SK-N-SH (cell line): Measurements from ENCODE around the gene RASGRP2. TPM values are rescaled to one million over a fixed set of nuclear protein-coding genes. Genes with fewer than 3 reads are reported as not detected.

Source experiments
- CTCF ChIA-PET: fragments of 300-600, 350-600 bp; formaldehyde crosslinking; extraction: SDS; loops from one replicate; lab custom pipeline; 2021; lab: Yijun Ruan, JAX
- POLR2A ChIA-PET: fragments of 350-600 bp; sonication (Branson Sonifier 250); formaldehyde crosslinking; extraction: SDS; loops from one replicate; lab custom pipeline; 2020; ENCODE audit warnings: antibody characterized with exemption, inconsistent platforms; lab: Yijun Ruan, JAX
- DNase-seq: peaks from one replicate; pipeline ENCODE4 v3.0.0; 2012
- H2AFZ ChIP-seq: fragments of 200-600 bp; sonication (generic); 2 replicates; pipeline ENCODE4 v1.8.1; 2016; ENCODE audit warnings: antibody characterized with exemption, mild to moderate bottlenecking, low read depth
- H3F3A ChIP-seq: fragments of 200-600 bp; sonication (generic); replicated peaks from 2 replicates; pipeline ENCODE3; 2016; ENCODE audit warnings: antibody characterized with exemption, mild to moderate bottlenecking; ENCODE audit not compliant: insufficient read depth
- H3K27ac ChIP-seq, 2 experiments: fragments of 200-500 bp in 1 of 2; fragments of 200-600 bp in 1 of 2; sonication (Bioruptor generic) in 1 of 2; sonication (generic), shearing (Covaris generic) in 1 of 2; 2 replicates each; pipeline versions ENCODE4 v1.5.1 to v1.6.1; 2014 to 2016; ENCODE audit warnings: low read depth in 2 of 2, inconsistent platforms in 1 of 2, low read length in 1 of 2, mild to moderate bottlenecking in 1 of 2, mixed read lengths in 1 of 2
- H3K27me3 ChIP-seq: fragments of 200-600 bp; sonication (generic), shearing (Covaris generic); 2 replicates; pipeline ENCODE4 v1.6.1; 2016; ENCODE audit warnings: mixed run types; ENCODE audit not compliant: insufficient read depth
- H3K36me3 ChIP-seq, 2 experiments: fragments of 200-500 bp in 1 of 2; fragments of 200-600 bp in 1 of 2; sonication (Bioruptor generic) in 1 of 2; sonication (generic) in 1 of 2; replicated peaks in 1 of 2; 2 replicates each; pipeline versions ENCODE3 to v1.5.1; 2014 to 2016; ENCODE audit warnings: low read length in 1 of 2, mild to moderate bottlenecking in 1 of 2; ENCODE audit not compliant: insufficient read depth in 2 of 2, control insufficient read depth in 1 of 2
- H3K4me1 ChIP-seq, 2 experiments: fragments of 200-500 bp in 1 of 2; fragments of 200-600 bp in 1 of 2; sonication (Bioruptor generic) in 1 of 2; sonication (generic), shearing (Covaris generic) in 1 of 2; 2 replicates each; pipeline versions ENCODE4 v1.5.1 to v1.6.1; 2014 to 2016; ENCODE audit warnings: low read depth in 1 of 2, low read length in 1 of 2, mixed run types in 1 of 2; ENCODE audit not compliant: insufficient read depth in 2 of 2, control insufficient read depth in 1 of 2
- H3K4me2 ChIP-seq: fragments of 200-600 bp; sonication (generic), shearing (Covaris generic); 2 replicates; pipeline ENCODE4 v1.6.1; 2017; ENCODE audit warnings: mixed run types
- H3K4me3 ChIP-seq, 2 experiments: fragments of 200-500 bp in 1 of 2; fragments of 200-600 bp in 1 of 2; sonication (Bioruptor generic) in 1 of 2; sonication (generic), shearing (Covaris generic) in 1 of 2; 2 replicates each; pipeline versions ENCODE4 v1.5.1 to v1.8.1; 2014 to 2016; ENCODE audit warnings: low read depth in 2 of 2, inconsistent platforms in 1 of 2, low read length in 1 of 2, mild to moderate bottlenecking in 1 of 2, mixed read lengths in 1 of 2, moderate library complexity in 1 of 2
- H3K79me2 ChIP-seq: fragments of 200-600 bp; sonication (generic); 2 replicates; pipeline ENCODE4 v1.8.1; 2017; ENCODE audit warnings: mild to moderate bottlenecking; ENCODE audit not compliant: insufficient read depth
- H3K9ac ChIP-seq: fragments of 200-600 bp; sonication (generic); 2 replicates; pipeline ENCODE4 v1.6.1; 2017; ENCODE audit warnings: mixed run types
- H3K9me2 ChIP-seq: fragments of 200-600 bp; sonication (generic); 2 replicates; pipeline ENCODE4 v1.6.1; 2017; ENCODE audit warnings: mixed run types
- H3K9me3 ChIP-seq: fragments of 200-600 bp; sonication (generic); 2 replicates; pipeline ENCODE4 v1.6.1; 2017; ENCODE audit warnings: mixed run types, mild to moderate bottlenecking, moderate library complexity
- H4K20me1 ChIP-seq: fragments of 200-600 bp; sonication (generic); 2 replicates; pipeline ENCODE4 v1.6.1; 2017; ENCODE audit warnings: mild to moderate bottlenecking, mixed run types; ENCODE audit not compliant: insufficient read depth
- CHD2 ChIP-seq: fragments of 150-350 bp; IDR thresholded peaks from 2 replicates; pipeline ENCODE4 v1.6.1; 2018; ENCODE audit warnings: low read length; ENCODE audit not compliant: partially characterized antibody
- CTCF ChIP-seq: fragments of 200-600 bp; sonication (generic); IDR thresholded peaks from 2 replicates; pipeline ENCODE4 v1.6.1; 2017; ENCODE audit warnings: antibody characterized with exemption, mild to moderate bottlenecking, moderate library complexity
- EP300 ChIP-seq, 2 experiments: IDR thresholded peaks; 2 replicates each; pipeline versions ENCODE4 v1.4.0 to v1.6.1; 2012; ENCODE audit warnings: borderline replicate concordance in 1 of 2, low read depth in 1 of 2, low read length in 1 of 2
- EZH2phosphoT487 ChIP-seq: fragments of 200-600 bp; sonication (generic); IDR thresholded peaks from 2 replicates; pipeline ENCODE4 v1.6.1; 2017; ENCODE audit warnings: low read depth, mixed run types, mild to moderate bottlenecking, antibody characterized with exemption, moderate library complexity, borderline replicate concordance
- FOSL2 ChIP-seq: IDR thresholded peaks from 2 replicates; pipeline ENCODE4 v1.4.0; 2012; ENCODE audit warnings: low read depth, mild to moderate bottlenecking, moderate library complexity, borderline replicate concordance
- GABPA ChIP-seq: IDR thresholded peaks from 2 replicates; pipeline ENCODE4 v1.4.0; 2012; ENCODE audit warnings: low read depth, mild to moderate bottlenecking
- GATA2 ChIP-seq: sonication (generic); formaldehyde crosslinking; IDR thresholded peaks from 2 replicates; pipeline ENCODE4 v1.5.0; 2020; ENCODE audit warnings: mild to moderate bottlenecking, missing genetic modification reagents
- IRF3 ChIP-seq: fragments of 150-350 bp; IDR thresholded peaks from 2 replicates; pipeline ENCODE4 v1.6.1; 2016; ENCODE audit warnings: mild to moderate bottlenecking, low read depth, low read length
- JUND ChIP-seq: IDR thresholded peaks from 2 replicates; pipeline ENCODE4 v1.4.0; 2012
- MEF2A ChIP-seq: IDR thresholded peaks from 2 replicates; pipeline ENCODE4 v1.4.0; 2012; ENCODE audit warnings: low read depth, borderline replicate concordance
- MXI1 ChIP-seq: IDR thresholded peaks from 2 replicates; pipeline ENCODE4 v1.6.1; 2012; ENCODE audit warnings: mild to moderate bottlenecking, low read depth, low read length, improper control_type of control experiment
- NFIC ChIP-seq: IDR thresholded peaks from 2 replicates; pipeline ENCODE4 v1.4.0; 2012; ENCODE audit warnings: borderline replicate concordance
- NRF1 ChIP-seq: IDR thresholded peaks from 2 replicates; pipeline ENCODE4 v1.6.1; 2012; ENCODE audit warnings: low read depth, mild to moderate bottlenecking, low read length
- PBX3 ChIP-seq: IDR thresholded peaks from 2 replicates; pipeline ENCODE4; 2012
- REST ChIP-seq: IDR thresholded peaks from 2 replicates; pipeline ENCODE4 v1.6.1; 2012; ENCODE audit warnings: mild to moderate bottlenecking, low read depth, low read length, moderate library complexity
- RXRA ChIP-seq: IDR thresholded peaks from 2 replicates; pipeline ENCODE4 v1.4.0; 2012; ENCODE audit warnings: low read depth, mild to moderate bottlenecking, borderline replicate concordance
- SMC3 ChIP-seq: IDR thresholded peaks from 2 replicates; pipeline ENCODE4 v1.6.1; 2012; ENCODE audit warnings: low read depth, low read length, improper control_type of control experiment
- TEAD4 ChIP-seq: IDR thresholded peaks from 2 replicates; pipeline ENCODE4 v1.4.0; 2012; ENCODE audit warnings: mild to moderate bottlenecking, borderline replicate concordance; ENCODE audit not compliant: insufficient read depth
- USF1 ChIP-seq: IDR thresholded peaks from 2 replicates; pipeline ENCODE4 v1.4.0; 2012; ENCODE audit warnings: low read depth, borderline replicate concordance
- ZBTB33 ChIP-seq: IDR thresholded peaks from 2 replicates; pipeline ENCODE4 v1.4.0; 2012; ENCODE audit warnings: low read depth, borderline replicate concordance
- WGBS: methylation state at CpG from one replicate; pipeline ENCODE4 v1.1.6; 2017; ENCODE audit warnings: low lambda C conversion rate; 5-methylcytosine and 5-hydroxymethylcytosine counted together
- polyA plus RNA-seq, 3 experiments: library from polyadenylated mRNA; depleted of rRNA; stranded (reverse); fragments of >200 nt; gene quantifications; 2 replicates each; pipeline ENCODE4 v1.2.3, GENCODE V29; 2012

Gene RASGRP2
- polyA plus RNA-seq, 1 of the 3 experiments (the other 2 are of a cell fraction): 1.6 TPM

GRCh38 chr11:64677441-64678023 is 66.4 kb downstream of the RASGRP2 start:
- ChIA-PET CTCF (no interaction called here), POLR2A (no interaction called here)
- no peaks in the 10 kb centered on the region for H3K36me3 ChIP-seq
- TF ChIP-seq EZH2phosphoT487: no peak
- no peak for TF ChIP-seq JUND
- no peak for TF ChIP-seq SMC3
- no peak for TF ChIP-seq USF1
- TF ChIP-seq MXI1: no peak
- no peak for TF ChIP-seq PBX3
- TF ChIP-seq NRF1: no peak
- no peak for TF ChIP-seq CHD2
- no peak for TF ChIP-seq REST
- TF ChIP-seq EP300 (IDR thresholded peaks at IDR 0.05; ENCODE audit: borderline replicate concordance in 1 of 2, low read depth in 1 of 2, low read length in 1 of 2): no peak
- TF ChIP-seq RXRA: no peak
- no peak for TF ChIP-seq TEAD4
- no peak for TF ChIP-seq FOSL2
- TF ChIP-seq GATA2: no peak
- TF ChIP-seq CTCF: no peak
- no peak for TF ChIP-seq ZBTB33
- no peak for TF ChIP-seq NFIC
- no peak for TF ChIP-seq GABPA
- TF ChIP-seq MEF2A: no peak
- no peak for TF ChIP-seq IRF3
- no peak overlapping the region for H3K9ac ChIP-seq
- H3K4me2 ChIP-seq: no peak overlapping the region
- no peak overlapping the region for H2AFZ ChIP-seq
- no peaks in the 10 kb centered on the region for H3F3A ChIP-seq
- no peak overlapping the region for H3K4me3 ChIP-seq
- 45% methylated on average over 6 of the region's 6 CpGs for WGBS
- DNase-seq: no peak
- H3K9me2 ChIP-seq: no peaks in the 10 kb centered on the region
- no peaks in the 10 kb centered on the region for H3K79me2 ChIP-seq
- peaks cover 9 to 15% of the 10 kb centered on the region in 2 experiments; a peak in 1 of 4 replicates for H3K4me1 ChIP-seq
- peaks cover 23% of the 10 kb centered on the region for H3K27me3 ChIP-seq
- no peaks in the 10 kb centered on the region for H4K20me1 ChIP-seq
- H3K27ac ChIP-seq: no peak overlapping the region
- no peaks in the 10 kb centered on the region for H3K9me3 ChIP-seq
